GM21447 (cell line): ENCODE data around the gene RGS1.

Source experiments
- ATAC-seq: cut with Tn5 transposase; IDR thresholded peaks from one replicate; pipeline ENCODE4 v1.9.1; 2021; ENCODE audit not compliant: unreplicated experiment

The RGS1 gene

GRCh38 chr1:192610112-192610889 is 34.7 kb downstream of the RGS1 start:
- ATAC-seq = no peak

- peak; percentile 61 for ATAC-seq
Observed at GRCh38 chr1:192615055-192615454, 39.5 kb downstream of the RGS1 start.

- ATAC-seq = no peak
Observed at GRCh38 chr1:192620071-192620635, 44.6 kb downstream of the RGS1 start.

- peak; percentile 84 for ATAC-seq
Observed at GRCh38 chr1:192626366-192627179, 51.0 kb downstream of the RGS1 start.

GRCh38 chr1:192627901-192628300 is 52.3 kb downstream of the RGS1 start:
- peak; percentile 45 for ATAC-seq

- ATAC-seq = no peak
Observed at GRCh38 chr1:192628396-192629057, 53.0 kb downstream of the RGS1 start.

GRCh38 chr1:192629612-192630011 is 54.0 kb downstream of the RGS1 start:
- ATAC-seq = no peak
